Pancreas (tissue), 10 donors: Measurements from ENCODE around the gene C15orf40. TPM values are rescaled to one million over a fixed set of nuclear protein-coding genes. Genes with fewer than 3 reads are reported as not detected.

ENCODE experiments used
- ATAC-seq, 4 donors: fragments of 200-7000 bp; cut with Tn5 transposase; one replicate each; pipeline versions ENCODE4 v1.8.0 to v1.9.1; 2020; ENCODE audit warnings: mild to moderate bottlenecking in 4 of 4, moderate library complexity in 4 of 4
- DNase-seq, 6 donors: peaks; one replicate each; pipeline ENCODE4 v3.0.0-alpha.2; 2020
- FAIRE-seq: peaks from 2 replicates; lab custom pipeline; 2012; peaks lifted over from hg19 to GRCh38; lab: Jason Lieb, UNC
- H3K27ac ChIP-seq, 4 donors: fragments of 200-600 bp; sonication (generic); 1 replicate in 3 of 4; 2 replicates in 1 of 4; pipeline versions ENCODE4 v1.5.0 to v1.8.0; 2020
- H3K27me3 ChIP-seq, 4 donors: fragments of 200-600 bp; one replicate each; pipeline ENCODE4 v1.8.0; 2021
- H3K36me3 ChIP-seq, 3 donors: fragments of 200-600 bp; sonication (generic) in 1 of 3; one replicate each; pipeline versions ENCODE4 v1.5.0 to v1.8.0; 2020 to 2021
- H3K4me1 ChIP-seq, 3 donors: fragments of 200-600 bp; one replicate each; pipeline ENCODE4 v1.8.0; 2021
- H3K4me3 ChIP-seq, 4 donors: fragments of 200-600 bp; sonication (generic) in 2 of 4; one replicate each; pipeline versions ENCODE4 v1.5.0 to v1.8.0; 2020 to 2021
- H3K9me3 ChIP-seq, 4 donors: fragments of 200-600 bp; one replicate each; pipeline ENCODE4 v1.8.0; 2021
- CTCF ChIP-seq, 4 donors: fragments of 200-600 bp; sonication (generic) in 3 of 4; IDR thresholded peaks; one replicate each; pipeline versions ENCODE4 v1.5.0 to v1.8.0; 2021; ENCODE audit warnings: antibody characterized with exemption in 4 of 4
- WGBS, 2 donors: extraction: QIAGEN DNeasy Blood & Tissue Kit; methylation state at CpG; one replicate each; pipeline ENCODE4 v1.1.7; 2013; 5-methylcytosine and 5-hydroxymethylcytosine counted together
- intact Hi-C, 3 donors: fragments of 100-400 bp; cut with DNase I; formaldehyde crosslinking; loops; one replicate each; pipeline versions ENCODE4 v1.11.1 to v1.14.2; 2022
- polyA plus RNA-seq, 2 donors: library from polyadenylated mRNA; stranded (reverse); fragments of 200-250 nt; gene quantifications; one replicate each; pipeline ENCODE4 v1.2.3, GENCODE V29; 2013
- total RNA-seq, 6 donors: library from RNA; stranded (reverse); fragmentation: NEBNext Ultra II Directional in 4 of 6; extraction: Animal tissue kit (Norgen Biotek cat#: 25700) in 4 of 6; gene quantifications; one replicate each; pipeline versions ENCODE4 v1.2.1 to v1.2.4, GENCODE V29; 2021 to 2023
- donor health status: healthy with polysubstance abuse.
- donor health status: DM: no; HTN: no; CAD: no; lungs with moderate emphysema.
- donor health status: DM: no; HTN: no; CAD: no.
- donor health status: control.
- donor health status: control.
- donor health status: Bipolar disorder and iron deficiency.
- donor health status: DM: yes; HTN: yes; CAD: no.
- donor health status: DM: no; HTN: no; CAD: no.
- donor health status: DM: no; HTN: no; CAD: no.
- donor health status: DM: yes; HTN: yes; CAD: no.

The C15orf40 gene
- total and polyA plus RNA-seq, 8 donors: 6.4 to 19.0 (median 10.2) TPM

- H3K9me3 ChIP-seq: no peaks in the 10 kb centered on the region
- H3K4me3 ChIP-seq: peak overlapping the region; percentile 54 to 84 (median 73)
- no peak for TF ChIP-seq CTCF (IDR thresholded peaks at IDR 0.05)
- intact Hi-C loops: no loop called here
- H3K27ac ChIP-seq: peak overlapping the region; percentile 39 to 88 (median 76)
- DNase-seq (no peak), FAIRE-seq (no peak), ATAC-seq (peak in 3 of 4 donors; percentile 14 to 41 (median 37))
- peaks cover 9 to 16% (median 11%) of the 10 kb centered on the region in 3 donors for H3K4me1 ChIP-seq
- WGBS, 2 donors: 0% methylated on average over 12 of the region's 12 CpGs
- H3K27me3 ChIP-seq: no peaks in the 10 kb centered on the region
- H3K36me3 ChIP-seq: peaks cover 0 to 15% (median 3%) of the 10 kb centered on the region in 3 donors
Measured at GRCh38 chr15:82986442-82986780, 25.0 kb downstream of the C15orf40 start.

GRCh38 chr15:82985688-82986441 lies 25.6 kb downstream of the C15orf40 start, which contains the start of gene RAMAC:
Gene RAMAC, plus strand, starts transcription at chr15:82986210. Its CDS starts 2,809 bp downstream, at chr15:82989019.
- no peaks in the 10 kb centered on the region for H3K9me3 ChIP-seq
- peaks cover 9 to 16% (median 11%) of the 10 kb centered on the region in 3 donors for H3K4me1 ChIP-seq
- peak within 1 kb of the TSS; percentile 54 to 84 (median 73) for H3K4me3 ChIP-seq
- H3K27me3 ChIP-seq: no peaks in the 10 kb centered on the region
- intact Hi-C loops: no loop called here
- peaks cover 0 to 14% (median 3%) of the 10 kb centered on the region in 3 donors for H3K36me3 ChIP-seq
- 0 to 1% methylated on average over 45 of the region's 45 CpGs for WGBS, 2 donors
- peak within 1 kb of the TSS; percentile 39 to 88 (median 76) for H3K27ac ChIP-seq
- FAIRE-seq (no peak), ATAC-seq (peak; percentile 97 to 98 (median 98)), DNase-seq (peak; percentile 89 to 97 (median 92))
- TF ChIP-seq CTCF (IDR thresholded peaks at IDR 0.05): no peak

GRCh38 chr15:82980981-82981380 lies 30.5 kb downstream of the C15orf40 start:
- FAIRE-seq (no peak), DNase-seq (no peak), ATAC-seq (no peak)
- H3K4me3 ChIP-seq: no peak overlapping the region
- H3K36me3 ChIP-seq: no peaks in the 10 kb centered on the region
- H3K27me3 ChIP-seq: no peaks in the 10 kb centered on the region
- whole genome bisulfite sequencing, 2 donors: 55 to 82% methylated on average over 2 of the region's 2 CpGs
- no peak overlapping the region for H3K27ac ChIP-seq
- H3K9me3 ChIP-seq: no peaks in the 10 kb centered on the region
- TF ChIP-seq CTCF (IDR thresholded peaks at IDR 0.05): no peak
- intact Hi-C loops: no loop called here
- peaks cover 0 to 6% (median 3%) of the 10 kb centered on the region in 3 donors for H3K4me1 ChIP-seq

GRCh38 chr15:82979726-82980125 lies 31.7 kb downstream of the C15orf40 start:
- Histone ChIP-seq H3K4me1 (no peaks in the 10 kb centered on the region), H3K36me3 (no peaks in the 10 kb centered on the region), H3K4me3 (no peak overlapping the region), H3K9me3 (no peaks in the 10 kb centered on the region), H3K27me3 (no peaks in the 10 kb centered on the region), H3K27ac (no peak overlapping the region)
- FAIRE-seq: no peak
- 89 to 95% methylated on average over 1 of the region's 1 CpG for WGBS, 2 donors
- DNase-seq: no peak
- no peak for TF ChIP-seq CTCF (IDR thresholded peaks at IDR 0.05)
- ATAC-seq: no peak
- intact Hi-C loops: no loop called here

- H3K4me1 ChIP-seq: no peaks in the 10 kb centered on the region
- TF ChIP-seq CTCF (IDR thresholded peaks at IDR 0.05): no peak
- no peaks in the 10 kb centered on the region for H3K36me3 ChIP-seq
- WGBS, 2 donors: 97% methylated on average over 5 of the region's 5 CpGs
- H3K27me3 ChIP-seq: no peaks in the 10 kb centered on the region
- ATAC-seq: no peak
- no peak overlapping the region for H3K27ac ChIP-seq
- H3K4me3 ChIP-seq: no peak overlapping the region
- no peak for DNase-seq
- no peaks in the 10 kb centered on the region for H3K9me3 ChIP-seq
- no peak for FAIRE-seq
- intact Hi-C loops: no loop called here
Measured at GRCh38 chr15:82978438-82978837, 33.0 kb downstream of the C15orf40 start.
